Neural progenitor cell (in vitro differentiated cells): ENCODE data around the gene PTPN14. TPM values are rescaled to one million over a fixed set of nuclear protein-coding genes. Genes with fewer than 3 reads are reported as not detected.

ENCODE experiments used
- DNase-seq: peaks from one replicate; pipeline ENCODE4 v3.0.0-alpha.2; 2016; ENCODE audit warnings: low spot score
- H2AFZ ChIP-seq: fragments of 200-600 bp; sonication (generic); replicated peaks from 2 replicates; pipeline ENCODE4 v1.6.1; 2016; ENCODE audit warnings: antibody characterized with exemption
- H3F3A ChIP-seq: fragments of 200-600 bp; sonication (generic); 2 replicates; pipeline ENCODE4 v1.6.1; 2016; ENCODE audit warnings: antibody characterized with exemption, low read depth
- H3K27ac ChIP-seq: fragments of 200-600 bp; sonication (generic); 2 replicates; pipeline ENCODE4 v1.5.1; 2016; ENCODE audit warnings: mild to moderate bottlenecking
- H3K27me3 ChIP-seq: fragments of 200-600 bp; sonication (generic); 2 replicates; pipeline ENCODE4 v1.6.1; 2016; ENCODE audit warnings: mild to moderate bottlenecking, moderate library complexity
- H3K36me3 ChIP-seq: fragments of 200-600 bp; sonication (generic); 2 replicates; pipeline ENCODE4 v1.5.1; 2016
- H3K4me1 ChIP-seq: fragments of 200-600 bp; sonication (generic); 2 replicates; pipeline ENCODE4 v1.6.1; 2016; ENCODE audit warnings: mixed run types
- H3K4me2 ChIP-seq: fragments of 200-600 bp; sonication (generic); 2 replicates; pipeline ENCODE4 v1.6.1; 2016
- H3K4me3 ChIP-seq: fragments of 200-600 bp; sonication (generic); 2 replicates; pipeline ENCODE4 v1.5.1; 2016
- H3K79me2 ChIP-seq: fragments of 200-600 bp; sonication (generic); 2 replicates; pipeline ENCODE4 v1.6.1; 2016; ENCODE audit warnings: low read depth
- H3K9ac ChIP-seq: fragments of 200-600 bp; sonication (generic); 2 replicates; pipeline ENCODE4 v1.6.1; 2016
- H3K9me3 ChIP-seq: fragments of 200-600 bp; sonication (generic); 2 replicates; pipeline ENCODE4 v1.5.1; 2016; ENCODE audit warnings: low read depth
- H4K20me1 ChIP-seq: fragments of 200-600 bp; sonication (generic); 2 replicates; pipeline ENCODE4 v1.6.1; 2016; ENCODE audit warnings: low read depth
- H3K27ac Mint-ChIP-seq: 3 replicates; pipeline ENCODE4 v1.8.0; 2021; ENCODE audit warnings: mixed read lengths
- H3K27me3 Mint-ChIP-seq: 2 replicates; pipeline ENCODE4 v1.8.0; 2022; ENCODE audit warnings: low read depth, mild to moderate bottlenecking, inconsistent platforms, moderate library complexity, mixed read lengths; ENCODE audit not compliant: insufficient read depth
- H3K36me3 Mint-ChIP-seq: 3 replicates; pipeline ENCODE4 v1.8.0; 2021; ENCODE audit warnings: mixed read lengths
- H3K4me1 Mint-ChIP-seq: 3 replicates; pipeline ENCODE4 v1.8.0; 2021; ENCODE audit warnings: mixed read lengths
- H3K4me3 Mint-ChIP-seq: 3 replicates; pipeline ENCODE4 v1.8.0; 2021; ENCODE audit warnings: mild to moderate bottlenecking, moderate library complexity, mixed read lengths
- H3K9me3 Mint-ChIP-seq: 3 replicates; pipeline ENCODE4 v1.8.0; 2020; ENCODE audit warnings: mixed read lengths
- EZH2 ChIP-seq: fragments of 200-600 bp; sonication (generic); IDR thresholded peaks from 2 replicates; pipeline ENCODE4 v1.6.1; 2017; ENCODE audit warnings: antibody characterized with exemption, mild to moderate bottlenecking, moderate library complexity
- EZH2phosphoT487 ChIP-seq: fragments of 200-600 bp; sonication (generic); IDR thresholded peaks from 2 replicates; pipeline ENCODE4 v1.6.1; 2017; ENCODE audit warnings: antibody characterized with exemption
- total RNA-seq: library from RNA; depleted of rRNA; stranded (reverse); fragments of >200 nt; gene quantifications from 2 replicates; pipeline ENCODE4 v1.2.3, GENCODE V29; 2015; ENCODE audit warnings: low replicate concordance
- TF ChIP-seq, protein P1 (sequence below): fragments of 200-600 bp; sonication (generic); IDR thresholded peaks from 2 replicates; pipeline ENCODE4 v1.5.1; 2017; ENCODE audit warnings: antibody characterized with exemption, mild to moderate bottlenecking

The PTPN14 gene
- total RNA-seq, 1 donor from 2014 or later, result 28.3 TPM

DNA sequence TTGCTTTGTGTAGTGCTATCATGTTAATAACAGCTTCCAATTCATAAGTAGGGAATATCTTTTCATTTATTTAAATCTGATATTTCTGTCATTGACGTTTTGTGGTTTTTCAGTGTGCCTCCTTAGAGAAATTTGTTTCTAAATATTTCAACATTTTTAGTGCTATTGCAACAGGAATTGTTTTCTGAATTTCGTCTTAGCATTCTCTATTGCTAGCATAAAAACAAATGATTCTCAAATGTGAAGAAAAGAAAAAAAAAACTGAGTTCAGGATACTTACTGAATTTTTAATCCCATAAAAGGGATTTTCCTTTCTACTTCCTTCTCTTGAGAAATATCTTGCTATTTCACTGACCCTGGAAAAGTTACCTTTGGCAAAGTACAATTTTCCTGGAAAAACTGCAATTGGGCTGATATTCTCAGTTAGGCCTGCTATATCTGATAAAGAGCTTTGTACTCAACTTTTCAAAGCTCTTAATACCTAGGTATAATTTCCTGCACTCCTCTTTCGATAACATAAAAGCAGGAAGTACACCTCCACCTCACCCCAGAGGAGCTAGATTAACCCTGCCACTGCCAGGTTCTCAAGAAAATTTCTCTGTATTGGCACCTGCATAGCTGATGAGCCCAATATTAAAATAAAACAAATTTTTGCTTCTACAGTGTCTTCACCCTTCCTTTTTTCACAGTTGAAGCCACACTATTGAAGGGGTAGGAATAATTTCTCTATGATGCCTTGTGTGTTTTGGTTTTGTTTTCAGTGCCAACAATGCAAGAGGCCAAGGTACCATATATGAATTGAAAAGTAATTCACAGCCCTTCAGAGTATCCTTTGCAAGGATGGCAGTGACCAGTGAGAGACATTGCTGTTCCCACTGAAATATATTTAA, 35.6 kb downstream of the PTPN14 start:
- no peak overlapping the region for H3K4me3 ChIP-seq
- peaks cover 27% of the 10 kb centered on the region for H3F3A ChIP-seq
- peak overlapping the region; percentile 76 for H3K27ac ChIP-seq
- DNase-seq, result no peak
- H3K4me1 ChIP-seq, result peaks cover 42% of the 10 kb centered on the region
- Mint-ChIP-seq H3K4me3 (no peak overlapping the region), H3K9me3 (peaks cover 13% of the 10 kb centered on the region), H3K36me3 (peaks cover 7% of the 10 kb centered on the region), H3K27ac (no peak overlapping the region), H3K4me1 (peaks cover 28% of the 10 kb centered on the region), H3K27me3 (no peaks in the 10 kb centered on the region)
- H2AFZ ChIP-seq, result no peak overlapping the region
- H3K9ac ChIP-seq, result no peak overlapping the region
- H3K9me3 ChIP-seq, result no peaks in the 10 kb centered on the region
- peaks cover 82% of the 10 kb centered on the region for H3K79me2 ChIP-seq
- TF ChIP-seq, protein P1, sequence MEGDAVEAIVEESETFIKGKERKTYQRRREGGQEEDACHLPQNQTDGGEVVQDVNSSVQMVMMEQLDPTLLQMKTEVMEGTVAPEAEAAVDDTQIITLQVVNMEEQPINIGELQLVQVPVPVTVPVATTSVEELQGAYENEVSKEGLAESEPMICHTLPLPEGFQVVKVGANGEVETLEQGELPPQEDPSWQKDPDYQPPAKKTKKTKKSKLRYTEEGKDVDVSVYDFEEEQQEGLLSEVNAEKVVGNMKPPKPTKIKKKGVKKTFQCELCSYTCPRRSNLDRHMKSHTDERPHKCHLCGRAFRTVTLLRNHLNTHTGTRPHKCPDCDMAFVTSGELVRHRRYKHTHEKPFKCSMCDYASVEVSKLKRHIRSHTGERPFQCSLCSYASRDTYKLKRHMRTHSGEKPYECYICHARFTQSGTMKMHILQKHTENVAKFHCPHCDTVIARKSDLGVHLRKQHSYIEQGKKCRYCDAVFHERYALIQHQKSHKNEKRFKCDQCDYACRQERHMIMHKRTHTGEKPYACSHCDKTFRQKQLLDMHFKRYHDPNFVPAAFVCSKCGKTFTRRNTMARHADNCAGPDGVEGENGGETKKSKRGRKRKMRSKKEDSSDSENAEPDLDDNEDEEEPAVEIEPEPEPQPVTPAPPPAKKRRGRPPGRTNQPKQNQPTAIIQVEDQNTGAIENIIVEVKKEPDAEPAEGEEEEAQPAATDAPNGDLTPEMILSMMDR, result no peak
- TF ChIP-seq EZH2phosphoT487 (no peak), EZH2 (no peak)
- H3K27me3 ChIP-seq, result no peaks in the 10 kb centered on the region
- H3K4me2 ChIP-seq, result peak overlapping the region; percentile 1
- peaks cover 8% of the 10 kb centered on the region for H4K20me1 ChIP-seq
- no peaks in the 10 kb centered on the region for H3K36me3 ChIP-seq

- peaks cover 6% of the 10 kb centered on the region for H3K36me3 ChIP-seq
- DNase-seq, result peak; percentile 36
- H3K27ac ChIP-seq, result peak overlapping the region; percentile 76
- H3K9me3 Mint-ChIP-seq, result peaks cover 22% of the 10 kb centered on the region
- H3K79me2 ChIP-seq, result peaks cover 82% of the 10 kb centered on the region
- H3K36me3 Mint-ChIP-seq, result peaks cover 13% of the 10 kb centered on the region
- peaks cover 35% of the 10 kb centered on the region for H3K4me1 ChIP-seq
- H3K4me1 Mint-ChIP-seq, result peaks cover 23% of the 10 kb centered on the region
- H3K27me3 Mint-ChIP-seq, result peaks cover 1% of the 10 kb centered on the region
- no peaks in the 10 kb centered on the region for H3K27me3 ChIP-seq
- H3K4me3 Mint-ChIP-seq, result peak overlapping the region; percentile 52
- H3K4me2 ChIP-seq, result peak overlapping the region; percentile 67
- peak overlapping the region; percentile 2 for H3K4me3 ChIP-seq
- H3K27ac Mint-ChIP-seq, result no peak overlapping the region
- H2AFZ ChIP-seq, result peak overlapping the region; percentile 2
- no peak overlapping the region for H3K9ac ChIP-seq
- peaks cover 27% of the 10 kb centered on the region for H3F3A ChIP-seq
- TF ChIP-seq, protein P1, result no peak
- TF ChIP-seq EZH2, result no peak
- no peak for TF ChIP-seq EZH2phosphoT487
- no peaks in the 10 kb centered on the region for H3K9me3 ChIP-seq
- no peaks in the 10 kb centered on the region for H4K20me1 ChIP-seq
These were observed 36.5 kb downstream of the PTPN14 start for GRCh38 chr1:214514819-214515383.

- peak; percentile 55 for DNase-seq
- Histone ChIP-seq H3K27me3 (no peaks in the 10 kb centered on the region), H3K4me1 (peaks cover 35% of the 10 kb centered on the region), H3K4me3 (peak overlapping the region; percentile 2), H3K9me3 (no peaks in the 10 kb centered on the region), H3K9ac (no peak overlapping the region), H4K20me1 (no peaks in the 10 kb centered on the region), H3K36me3 (peaks cover 7% of the 10 kb centered on the region), H3K27ac (peak overlapping the region; percentile 76), H3K4me2 (peak overlapping the region; percentile 67), H3F3A (peaks cover 27% of the 10 kb centered on the region), H3K79me2 (peaks cover 83% of the 10 kb centered on the region), H2AFZ (peak overlapping the region; percentile 2)
- Mint-ChIP-seq H3K4me1 (peaks cover 23% of the 10 kb centered on the region), H3K36me3 (peaks cover 14% of the 10 kb centered on the region), H3K27me3 (peaks cover 3% of the 10 kb centered on the region), H3K9me3 (peaks cover 24% of the 10 kb centered on the region), H3K27ac (no peak overlapping the region), H3K4me3 (peak overlapping the region; percentile 52)
- no peak for TF ChIP-seq EZH2
- TF ChIP-seq, protein P1, result no peak
- no peak for TF ChIP-seq EZH2phosphoT487
These were observed 37.2 kb downstream of the PTPN14 start for GRCh38 chr1:214514032-214514818.
